ENCODE data around the gene PSME3IP1. TPM values are rescaled to one million over a fixed set of nuclear protein-coding genes. Genes with fewer than 3 reads are reported as not detected.

Gene PSME3IP1
- total RNA-seq, 3 donors from 2014 or later: 64.8 to 81.4 (median 69.8) TPM

DNA sequence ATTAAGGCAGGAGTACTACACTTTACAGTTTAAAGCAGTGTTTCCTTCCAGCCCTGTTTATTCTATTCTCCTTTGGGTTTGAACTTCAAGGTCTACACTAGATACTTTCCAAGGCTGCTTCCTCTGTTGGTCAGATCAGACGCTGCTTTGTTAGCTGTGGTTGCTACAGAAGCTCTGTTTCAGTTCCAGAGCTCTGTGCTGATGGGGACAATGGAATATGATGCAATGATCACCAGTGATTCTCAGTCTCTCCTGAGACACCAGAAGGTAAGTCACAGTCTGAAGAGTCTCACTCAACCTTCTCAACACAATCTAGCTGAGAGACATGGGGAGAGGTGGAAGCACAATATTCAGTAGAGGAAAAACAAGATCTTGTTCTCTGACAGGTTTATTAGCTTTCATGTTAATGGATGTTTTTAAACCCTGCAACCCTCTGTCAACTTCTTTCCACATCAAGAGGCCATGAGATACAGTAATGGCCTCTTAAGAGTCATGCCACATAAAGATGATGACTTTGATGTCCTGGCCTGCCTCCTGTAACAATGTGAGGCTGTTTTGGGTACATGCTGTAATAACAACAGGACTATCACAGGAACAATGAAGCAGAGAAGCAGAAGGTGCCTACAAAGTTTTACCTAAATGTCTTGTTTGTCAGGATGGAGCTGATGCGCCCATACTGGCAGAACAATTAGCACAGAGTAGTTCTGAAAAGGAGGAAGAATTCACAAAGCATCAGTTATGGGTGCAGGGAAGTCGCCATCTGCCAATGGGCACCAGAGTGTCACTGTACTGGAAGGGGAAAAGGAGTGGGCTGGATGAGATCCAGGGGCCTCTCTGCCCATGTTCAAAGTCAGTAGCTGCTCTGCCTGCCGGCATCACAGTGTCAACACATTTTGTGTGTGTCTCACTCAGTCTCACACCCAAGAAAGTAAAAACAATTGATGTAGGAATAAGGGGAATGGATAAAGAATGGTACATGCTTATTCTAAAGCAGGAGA lies 33.4 kb downstream of the PSME3IP1 start:
- H3K27me3 ChIP-seq: no peaks in the 10 kb centered on the region
- intact Hi-C loops (cut with DNase I; ENCODE audit: low total_unique reads): no loop called here
- TF ChIP-seq, protein P1, sequence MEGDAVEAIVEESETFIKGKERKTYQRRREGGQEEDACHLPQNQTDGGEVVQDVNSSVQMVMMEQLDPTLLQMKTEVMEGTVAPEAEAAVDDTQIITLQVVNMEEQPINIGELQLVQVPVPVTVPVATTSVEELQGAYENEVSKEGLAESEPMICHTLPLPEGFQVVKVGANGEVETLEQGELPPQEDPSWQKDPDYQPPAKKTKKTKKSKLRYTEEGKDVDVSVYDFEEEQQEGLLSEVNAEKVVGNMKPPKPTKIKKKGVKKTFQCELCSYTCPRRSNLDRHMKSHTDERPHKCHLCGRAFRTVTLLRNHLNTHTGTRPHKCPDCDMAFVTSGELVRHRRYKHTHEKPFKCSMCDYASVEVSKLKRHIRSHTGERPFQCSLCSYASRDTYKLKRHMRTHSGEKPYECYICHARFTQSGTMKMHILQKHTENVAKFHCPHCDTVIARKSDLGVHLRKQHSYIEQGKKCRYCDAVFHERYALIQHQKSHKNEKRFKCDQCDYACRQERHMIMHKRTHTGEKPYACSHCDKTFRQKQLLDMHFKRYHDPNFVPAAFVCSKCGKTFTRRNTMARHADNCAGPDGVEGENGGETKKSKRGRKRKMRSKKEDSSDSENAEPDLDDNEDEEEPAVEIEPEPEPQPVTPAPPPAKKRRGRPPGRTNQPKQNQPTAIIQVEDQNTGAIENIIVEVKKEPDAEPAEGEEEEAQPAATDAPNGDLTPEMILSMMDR (IDR thresholded peaks at IDR 0.05): no peak
- TF ChIP-seq POLR2A (IDR thresholded peaks at IDR 0.05) (no peak), POLR2AphosphoS5 (IDR thresholded peaks at IDR 0.05) (no peak)
- H3K4me3 ChIP-seq: no peak overlapping the region
- no peak for DNase-seq (ENCODE audit: low spot score in 2 of 2)
- peaks cover 0 to 4% of the 10 kb centered on the region in 2 donors for H3K4me1 ChIP-seq
- H3K9me3 ChIP-seq: no peaks in the 10 kb centered on the region
- H3K36me3 ChIP-seq: peaks cover 7% of the 10 kb centered on the region
- H3K27ac ChIP-seq: no peak overlapping the region

DNA sequence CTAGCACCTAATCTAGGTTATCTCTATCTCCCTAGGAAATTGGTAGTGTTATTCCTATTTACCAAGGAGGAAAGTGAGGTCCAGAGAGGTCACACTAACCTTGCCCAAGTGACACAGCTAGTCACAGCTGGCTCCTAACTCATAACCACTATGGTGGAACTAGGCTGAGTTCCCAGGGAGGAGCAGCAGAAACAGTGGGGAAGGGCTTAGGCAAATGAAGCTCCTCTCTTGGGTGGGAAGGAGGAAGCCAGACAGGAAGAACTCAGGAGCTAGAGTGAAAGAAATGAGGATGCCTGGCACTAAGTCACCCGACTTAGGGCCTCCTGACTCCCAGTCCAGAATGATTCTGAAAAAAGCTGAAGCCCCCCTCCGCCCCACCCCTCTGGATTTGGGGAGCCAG lies 34.5 kb downstream of the PSME3IP1 start:
- peaks cover 0 to 4% of the 10 kb centered on the region in 2 donors for H3K4me1 ChIP-seq
- no peak for TF ChIP-seq POLR2AphosphoS5 (IDR thresholded peaks at IDR 0.05)
- no peak for TF ChIP-seq POLR2A (IDR thresholded peaks at IDR 0.05)
- TF ChIP-seq, protein P1 (IDR thresholded peaks at IDR 0.05): no peak
- intact Hi-C loops (cut with DNase I; ENCODE audit: low total_unique reads): no loop called here

DNA sequence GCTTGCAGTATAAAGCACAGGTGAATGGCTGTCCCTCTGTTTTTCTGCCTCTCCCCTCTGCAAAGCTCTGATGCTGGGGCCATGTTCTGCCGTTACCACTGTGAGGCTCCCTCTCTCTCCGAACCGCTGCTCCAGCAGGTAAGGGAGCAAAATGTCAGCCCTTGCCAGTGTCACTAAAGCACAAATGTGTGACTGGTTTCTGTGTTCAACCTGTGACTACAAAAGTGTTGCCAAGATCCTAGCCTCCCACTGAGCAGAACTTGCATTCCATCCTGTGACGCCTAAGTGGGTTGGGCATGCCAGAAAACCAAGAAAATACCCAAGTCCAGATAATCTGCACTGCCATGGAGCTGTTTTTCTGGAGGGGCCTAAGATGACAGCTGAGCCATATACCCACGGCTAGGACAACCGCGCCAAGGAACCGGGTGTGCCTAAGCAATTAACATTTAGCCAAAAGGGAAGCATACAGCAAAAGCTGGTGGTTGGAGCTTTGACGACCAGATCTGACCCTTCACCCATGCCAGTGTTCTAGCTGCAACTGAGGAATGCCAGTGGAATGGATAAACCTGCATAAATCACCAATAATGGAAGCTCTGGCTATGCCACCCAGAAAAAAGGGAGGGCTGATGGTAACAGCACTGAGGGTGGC lies 35.0 kb downstream of the PSME3IP1 start:
- DNase-seq (ENCODE audit: low spot score in 2 of 2): no peak
- Histone ChIP-seq H3K27ac (no peak overlapping the region), H3K27me3 (no peaks in the 10 kb centered on the region), H3K9me3 (no peaks in the 10 kb centered on the region), H3K36me3 (peaks cover 7% of the 10 kb centered on the region), H3K4me1 (peaks cover 0 to 4% of the 10 kb centered on the region in 2 donors), H3K4me3 (no peak overlapping the region)
- intact Hi-C loops (cut with DNase I; ENCODE audit: low total_unique reads): no loop called here
- TF ChIP-seq POLR2A (IDR thresholded peaks at IDR 0.05): no peak

More for the DNA sequence above, 34.5 kb downstream of the PSME3IP1 start:
- no peak overlapping the region for H3K27ac ChIP-seq
- DNase-seq (ENCODE audit: low spot score in 2 of 2): no peak
- no peaks in the 10 kb centered on the region for H3K9me3 ChIP-seq
- no peak overlapping the region for H3K4me3 ChIP-seq
- peaks cover 7% of the 10 kb centered on the region for H3K36me3 ChIP-seq
- H3K27me3 ChIP-seq: no peaks in the 10 kb centered on the region

DNA sequence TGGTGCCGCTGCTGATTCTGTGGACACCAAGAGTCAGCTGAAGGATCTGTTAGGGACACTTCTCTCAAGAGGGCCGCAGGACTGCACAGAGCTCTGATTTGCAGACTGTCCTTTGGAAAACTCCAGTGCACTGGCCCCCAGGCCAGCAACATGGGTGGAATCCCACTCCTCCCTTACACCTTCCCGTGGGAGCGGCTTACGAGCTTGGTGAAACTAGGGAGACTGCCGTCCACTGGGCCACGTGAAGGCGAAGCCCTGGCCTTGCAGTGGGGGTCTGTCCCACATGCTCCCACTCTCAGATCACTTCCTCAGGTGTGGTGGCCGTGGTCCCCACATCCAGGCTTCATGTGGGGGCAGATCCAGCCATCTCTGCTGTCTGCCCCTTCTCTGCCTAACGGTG lies 36.4 kb downstream of the PSME3IP1 start:
- peaks cover 0 to 4% of the 10 kb centered on the region in 2 donors for H3K4me1 ChIP-seq

DNA sequence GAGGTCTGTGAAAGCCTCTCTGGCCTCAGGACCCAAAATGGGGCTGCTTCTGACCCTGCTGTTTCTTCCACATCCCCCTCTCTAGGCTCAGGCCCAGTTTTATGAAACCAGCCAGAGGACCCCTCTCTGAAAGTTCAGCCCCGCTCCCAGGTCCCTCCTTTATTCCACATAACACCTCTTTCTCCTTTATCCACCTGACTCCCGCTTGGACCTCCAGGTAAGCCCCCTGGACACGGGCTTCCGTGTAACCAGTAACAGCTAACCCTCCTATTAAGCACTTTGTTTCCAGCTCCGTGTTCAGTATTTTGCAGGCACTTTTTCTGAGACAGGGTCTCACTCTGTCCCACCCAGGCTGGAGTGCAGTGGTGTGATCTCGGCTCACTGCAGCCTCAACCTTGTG lies 37.4 kb downstream of the PSME3IP1 start:
- Histone ChIP-seq H3K36me3 (peaks cover 7% of the 10 kb centered on the region), H3K27ac (peak overlapping the region; percentile 42 to 82), H3K9me3 (no peaks in the 10 kb centered on the region), H3K4me1 (peaks cover 0 to 4% of the 10 kb centered on the region in 2 donors), H3K4me3 (no peak overlapping the region), H3K27me3 (no peaks in the 10 kb centered on the region)
- no peak for DNase-seq (ENCODE audit: low spot score in 2 of 2)
- TF ChIP-seq POLR2A (IDR thresholded peaks at IDR 0.05) (no peak), POLR2AphosphoS5 (IDR thresholded peaks at IDR 0.05) (no peak)
- TF ChIP-seq, protein P1 (IDR thresholded peaks at IDR 0.05): no peak
- intact Hi-C loops (cut with DNase I; ENCODE audit: low total_unique reads): no loop called here

More for the DNA sequence above, 36.4 kb downstream of the PSME3IP1 start:
- intact Hi-C loops (cut with DNase I; ENCODE audit: low total_unique reads): no loop called here
- H3K27ac ChIP-seq: peak overlapping the region in 1 of 2 donors; percentile 82
- H3K27me3 ChIP-seq: no peaks in the 10 kb centered on the region
- peaks cover 7% of the 10 kb centered on the region for H3K36me3 ChIP-seq
- no peaks in the 10 kb centered on the region for H3K9me3 ChIP-seq
- TF ChIP-seq, protein P1 (IDR thresholded peaks at IDR 0.05): no peak
- TF ChIP-seq POLR2A (IDR thresholded peaks at IDR 0.05): no peak
- TF ChIP-seq POLR2AphosphoS5 (IDR thresholded peaks at IDR 0.05): no peak
- DNase-seq (ENCODE audit: low spot score in 2 of 2): no peak
- H3K4me3 ChIP-seq: no peak overlapping the region

All from breast epithelium (tissue), 4 donors.